GM23338 (cell line): ENCODE measurements around the gene CCDC85B.

ENCODE experiments used
- EZH2 ChIP-seq: fragments of 200-600 bp; sonication (generic); IDR thresholded peaks from one replicate; pipeline ENCODE4 v1.8.0; 2017; ENCODE audit warnings: antibody characterized with exemption, mild to moderate bottlenecking, low read depth; ENCODE audit not compliant: unreplicated experiment
- EZH2phosphoT487 ChIP-seq: fragments of 200-600 bp; sonication (generic); IDR thresholded peaks from one replicate; pipeline ENCODE4 v1.8.1; 2018; ENCODE audit warnings: antibody characterized with exemption; ENCODE audit not compliant: unreplicated experiment
- JUNB ChIP-seq: IDR thresholded peaks from one replicate; pipeline ENCODE4 v1.6.1; 2016; ENCODE audit warnings: antibody characterized with exemption; ENCODE audit not compliant: unreplicated experiment
- POLR2AphosphoS5 ChIP-seq: IDR thresholded peaks from 2 replicates; pipeline ENCODE4 v1.6.1; 2016; ENCODE audit warnings: antibody characterized with exemption, low read depth
- STAT1 ChIP-seq: IDR thresholded peaks from one replicate; pipeline ENCODE4 v1.6.1; 2016; ENCODE audit warnings: antibody characterized with exemption; ENCODE audit not compliant: unreplicated experiment
- ZNF114 ChIP-seq: fragments of 250-450 bp; sonication (Bioruptor Pico); IDR thresholded peaks from 2 replicates; pipeline ENCODE4 v1.5.0; 2020; ENCODE audit warnings: mild to moderate bottlenecking, moderate library complexity
- TF ChIP-seq, protein P1 (sequence below), 2 experiments: fragments of 200-600 bp in 1 of 2; sonication (generic) in 1 of 2; conservative IDR thresholded peaks; 2 replicates each; pipeline versions ENCODE4 v1.5.1 to v1.6.1; 2016 to 2017; ENCODE audit warnings: antibody characterized with exemption in 2 of 2, low read depth in 2 of 2, mild to moderate bottlenecking in 2 of 2, moderate library complexity in 1 of 2
- TF ChIP-seq, protein P2 (sequence below): IDR thresholded peaks from one replicate; pipeline ENCODE4 v1.6.1; 2018; ENCODE audit warnings: antibody characterized with exemption; ENCODE audit not compliant: unreplicated experiment
- TF ChIP-seq, protein P3 (sequence below): IDR thresholded peaks from 2 replicates; pipeline ENCODE4 v1.6.1; 2016; ENCODE audit warnings: antibody characterized with exemption

DNA sequence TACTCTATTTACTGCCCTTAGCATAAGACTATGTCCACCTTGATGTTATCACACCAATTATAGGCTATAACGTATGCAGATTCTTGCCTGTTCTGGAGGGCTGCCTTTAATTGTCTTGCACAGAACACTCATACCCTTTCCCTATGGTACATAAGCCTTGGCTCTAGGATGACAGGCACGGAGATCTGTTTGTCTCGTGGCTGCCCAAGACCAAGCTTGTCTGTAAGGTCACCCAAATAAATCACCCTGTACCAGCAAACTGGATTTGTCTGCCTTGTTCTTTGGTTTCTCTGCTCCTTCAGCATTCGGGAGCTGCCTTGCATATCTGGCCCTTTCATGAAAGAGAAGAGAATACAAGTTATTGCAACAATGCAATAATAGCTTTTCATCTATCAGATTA is 47.3 kb downstream of the CCDC85B start:
- TF ChIP-seq, protein P1, sequence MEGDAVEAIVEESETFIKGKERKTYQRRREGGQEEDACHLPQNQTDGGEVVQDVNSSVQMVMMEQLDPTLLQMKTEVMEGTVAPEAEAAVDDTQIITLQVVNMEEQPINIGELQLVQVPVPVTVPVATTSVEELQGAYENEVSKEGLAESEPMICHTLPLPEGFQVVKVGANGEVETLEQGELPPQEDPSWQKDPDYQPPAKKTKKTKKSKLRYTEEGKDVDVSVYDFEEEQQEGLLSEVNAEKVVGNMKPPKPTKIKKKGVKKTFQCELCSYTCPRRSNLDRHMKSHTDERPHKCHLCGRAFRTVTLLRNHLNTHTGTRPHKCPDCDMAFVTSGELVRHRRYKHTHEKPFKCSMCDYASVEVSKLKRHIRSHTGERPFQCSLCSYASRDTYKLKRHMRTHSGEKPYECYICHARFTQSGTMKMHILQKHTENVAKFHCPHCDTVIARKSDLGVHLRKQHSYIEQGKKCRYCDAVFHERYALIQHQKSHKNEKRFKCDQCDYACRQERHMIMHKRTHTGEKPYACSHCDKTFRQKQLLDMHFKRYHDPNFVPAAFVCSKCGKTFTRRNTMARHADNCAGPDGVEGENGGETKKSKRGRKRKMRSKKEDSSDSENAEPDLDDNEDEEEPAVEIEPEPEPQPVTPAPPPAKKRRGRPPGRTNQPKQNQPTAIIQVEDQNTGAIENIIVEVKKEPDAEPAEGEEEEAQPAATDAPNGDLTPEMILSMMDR (conservative IDR thresholded peaks at IDR 0.05; ENCODE audit: low read depth in 2 of 2): no peak
- TF ChIP-seq POLR2AphosphoS5: no peak
- TF ChIP-seq, protein P2, sequence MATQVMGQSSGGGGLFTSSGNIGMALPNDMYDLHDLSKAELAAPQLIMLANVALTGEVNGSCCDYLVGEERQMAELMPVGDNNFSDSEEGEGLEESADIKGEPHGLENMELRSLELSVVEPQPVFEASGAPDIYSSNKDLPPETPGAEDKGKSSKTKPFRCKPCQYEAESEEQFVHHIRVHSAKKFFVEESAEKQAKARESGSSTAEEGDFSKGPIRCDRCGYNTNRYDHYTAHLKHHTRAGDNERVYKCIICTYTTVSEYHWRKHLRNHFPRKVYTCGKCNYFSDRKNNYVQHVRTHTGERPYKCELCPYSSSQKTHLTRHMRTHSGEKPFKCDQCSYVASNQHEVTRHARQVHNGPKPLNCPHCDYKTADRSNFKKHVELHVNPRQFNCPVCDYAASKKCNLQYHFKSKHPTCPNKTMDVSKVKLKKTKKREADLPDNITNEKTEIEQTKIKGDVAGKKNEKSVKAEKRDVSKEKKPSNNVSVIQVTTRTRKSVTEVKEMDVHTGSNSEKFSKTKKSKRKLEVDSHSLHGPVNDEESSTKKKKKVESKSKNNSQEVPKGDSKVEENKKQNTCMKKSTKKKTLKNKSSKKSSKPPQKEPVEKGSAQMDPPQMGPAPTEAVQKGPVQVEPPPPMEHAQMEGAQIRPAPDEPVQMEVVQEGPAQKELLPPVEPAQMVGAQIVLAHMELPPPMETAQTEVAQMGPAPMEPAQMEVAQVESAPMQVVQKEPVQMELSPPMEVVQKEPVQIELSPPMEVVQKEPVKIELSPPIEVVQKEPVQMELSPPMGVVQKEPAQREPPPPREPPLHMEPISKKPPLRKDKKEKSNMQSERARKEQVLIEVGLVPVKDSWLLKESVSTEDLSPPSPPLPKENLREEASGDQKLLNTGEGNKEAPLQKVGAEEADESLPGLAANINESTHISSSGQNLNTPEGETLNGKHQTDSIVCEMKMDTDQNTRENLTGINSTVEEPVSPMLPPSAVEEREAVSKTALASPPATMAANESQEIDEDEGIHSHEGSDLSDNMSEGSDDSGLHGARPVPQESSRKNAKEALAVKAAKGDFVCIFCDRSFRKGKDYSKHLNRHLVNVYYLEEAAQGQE: no peak
- no peak for TF ChIP-seq JUNB
- TF ChIP-seq EZH2phosphoT487: no peak
- no peak for TF ChIP-seq EZH2
- no peak for TF ChIP-seq STAT1
- TF ChIP-seq, protein P3, sequence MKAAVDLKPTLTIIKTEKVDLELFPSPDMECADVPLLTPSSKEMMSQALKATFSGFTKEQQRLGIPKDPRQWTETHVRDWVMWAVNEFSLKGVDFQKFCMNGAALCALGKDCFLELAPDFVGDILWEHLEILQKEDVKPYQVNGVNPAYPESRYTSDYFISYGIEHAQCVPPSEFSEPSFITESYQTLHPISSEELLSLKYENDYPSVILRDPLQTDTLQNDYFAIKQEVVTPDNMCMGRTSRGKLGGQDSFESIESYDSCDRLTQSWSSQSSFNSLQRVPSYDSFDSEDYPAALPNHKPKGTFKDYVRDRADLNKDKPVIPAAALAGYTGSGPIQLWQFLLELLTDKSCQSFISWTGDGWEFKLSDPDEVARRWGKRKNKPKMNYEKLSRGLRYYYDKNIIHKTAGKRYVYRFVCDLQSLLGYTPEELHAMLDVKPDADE: no peak
- no peak for TF ChIP-seq ZNF114
